ENCODE measurements around the gene CD2. TPM values are rescaled to one million over a fixed set of nuclear protein-coding genes. Genes with fewer than 3 reads are reported as not detected.

CD2 gene
- total RNA-seq, 1 experiment from 2014 or later = 0.10 TPM

DNA sequence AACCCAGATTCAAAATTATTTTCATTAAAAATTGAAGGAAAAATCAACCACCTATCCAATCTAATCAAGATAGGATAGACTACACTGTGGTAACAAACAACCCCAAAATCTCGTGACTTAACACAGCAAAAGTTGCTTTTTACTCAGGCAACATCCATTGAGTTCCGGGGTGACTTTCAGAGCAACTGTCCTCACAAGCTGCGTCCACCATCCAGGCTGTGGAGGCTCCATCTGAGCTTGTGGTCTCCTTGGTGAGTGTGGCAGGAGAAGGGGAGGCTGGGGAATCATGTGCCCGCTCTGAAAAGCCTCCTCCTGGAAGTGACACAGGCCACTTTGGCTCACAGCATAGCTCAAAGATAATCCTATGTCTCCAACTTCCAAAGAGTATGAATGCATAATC, 52.4 kb downstream of the CD2 start:
- POLR2A ChIA-PET = no interaction called here
- H3K27me3 ChIP-seq (ENCODE audit: control insufficient read depth, insufficient read depth, low read length) = no peaks in the 10 kb centered on the region
- no peak overlapping the region for H3K27ac ChIP-seq (ENCODE audit: low read length)
- DNase-seq (ENCODE audit: low read depth, low spot score) = no peak
- H3K9me3 ChIP-seq (ENCODE audit: control insufficient read depth, insufficient read depth, low read depth, low read length) = no peaks in the 10 kb centered on the region
- no peak for TF ChIP-seq TCF7L2 (IDR thresholded peaks at IDR 0.05; ENCODE audit: low read depth, low read length)
- TF ChIP-seq, protein P1, sequence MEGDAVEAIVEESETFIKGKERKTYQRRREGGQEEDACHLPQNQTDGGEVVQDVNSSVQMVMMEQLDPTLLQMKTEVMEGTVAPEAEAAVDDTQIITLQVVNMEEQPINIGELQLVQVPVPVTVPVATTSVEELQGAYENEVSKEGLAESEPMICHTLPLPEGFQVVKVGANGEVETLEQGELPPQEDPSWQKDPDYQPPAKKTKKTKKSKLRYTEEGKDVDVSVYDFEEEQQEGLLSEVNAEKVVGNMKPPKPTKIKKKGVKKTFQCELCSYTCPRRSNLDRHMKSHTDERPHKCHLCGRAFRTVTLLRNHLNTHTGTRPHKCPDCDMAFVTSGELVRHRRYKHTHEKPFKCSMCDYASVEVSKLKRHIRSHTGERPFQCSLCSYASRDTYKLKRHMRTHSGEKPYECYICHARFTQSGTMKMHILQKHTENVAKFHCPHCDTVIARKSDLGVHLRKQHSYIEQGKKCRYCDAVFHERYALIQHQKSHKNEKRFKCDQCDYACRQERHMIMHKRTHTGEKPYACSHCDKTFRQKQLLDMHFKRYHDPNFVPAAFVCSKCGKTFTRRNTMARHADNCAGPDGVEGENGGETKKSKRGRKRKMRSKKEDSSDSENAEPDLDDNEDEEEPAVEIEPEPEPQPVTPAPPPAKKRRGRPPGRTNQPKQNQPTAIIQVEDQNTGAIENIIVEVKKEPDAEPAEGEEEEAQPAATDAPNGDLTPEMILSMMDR (IDR thresholded peaks at IDR 0.05) = no peak
- TF ChIP-seq POLR2AphosphoS5 (IDR thresholded peaks at IDR 0.05; ENCODE audit: low read depth, low read length) = no peak
- TF ChIP-seq SIN3A (IDR thresholded peaks at IDR 0.05; ENCODE audit: borderline replicate concordance, insufficient read depth, low read depth, low read length) = no peak
- TF ChIP-seq, protein P2, sequence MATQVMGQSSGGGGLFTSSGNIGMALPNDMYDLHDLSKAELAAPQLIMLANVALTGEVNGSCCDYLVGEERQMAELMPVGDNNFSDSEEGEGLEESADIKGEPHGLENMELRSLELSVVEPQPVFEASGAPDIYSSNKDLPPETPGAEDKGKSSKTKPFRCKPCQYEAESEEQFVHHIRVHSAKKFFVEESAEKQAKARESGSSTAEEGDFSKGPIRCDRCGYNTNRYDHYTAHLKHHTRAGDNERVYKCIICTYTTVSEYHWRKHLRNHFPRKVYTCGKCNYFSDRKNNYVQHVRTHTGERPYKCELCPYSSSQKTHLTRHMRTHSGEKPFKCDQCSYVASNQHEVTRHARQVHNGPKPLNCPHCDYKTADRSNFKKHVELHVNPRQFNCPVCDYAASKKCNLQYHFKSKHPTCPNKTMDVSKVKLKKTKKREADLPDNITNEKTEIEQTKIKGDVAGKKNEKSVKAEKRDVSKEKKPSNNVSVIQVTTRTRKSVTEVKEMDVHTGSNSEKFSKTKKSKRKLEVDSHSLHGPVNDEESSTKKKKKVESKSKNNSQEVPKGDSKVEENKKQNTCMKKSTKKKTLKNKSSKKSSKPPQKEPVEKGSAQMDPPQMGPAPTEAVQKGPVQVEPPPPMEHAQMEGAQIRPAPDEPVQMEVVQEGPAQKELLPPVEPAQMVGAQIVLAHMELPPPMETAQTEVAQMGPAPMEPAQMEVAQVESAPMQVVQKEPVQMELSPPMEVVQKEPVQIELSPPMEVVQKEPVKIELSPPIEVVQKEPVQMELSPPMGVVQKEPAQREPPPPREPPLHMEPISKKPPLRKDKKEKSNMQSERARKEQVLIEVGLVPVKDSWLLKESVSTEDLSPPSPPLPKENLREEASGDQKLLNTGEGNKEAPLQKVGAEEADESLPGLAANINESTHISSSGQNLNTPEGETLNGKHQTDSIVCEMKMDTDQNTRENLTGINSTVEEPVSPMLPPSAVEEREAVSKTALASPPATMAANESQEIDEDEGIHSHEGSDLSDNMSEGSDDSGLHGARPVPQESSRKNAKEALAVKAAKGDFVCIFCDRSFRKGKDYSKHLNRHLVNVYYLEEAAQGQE (IDR thresholded peaks at IDR 0.05; ENCODE audit: insufficient read depth in 1 of 2, low read depth in 2 of 2, low read length in 1 of 2) = no peak
- no peak overlapping the region for H3K4me3 ChIP-seq (ENCODE audit: low read depth in 2 of 2, low read length in 2 of 2)
- no peaks in the 10 kb centered on the region for H3K36me3 ChIP-seq (ENCODE audit: control insufficient read depth, insufficient read depth, low read length)
- in situ Hi-C loops (cut with HindIII; ENCODE audit: low pct_unique_long_range_greater_than_20kb, low sequenced_read_pairs) = no loop called here
- H3K4me1 ChIP-seq (ENCODE audit: control insufficient read depth, insufficient read depth, low read length) = no peaks in the 10 kb centered on the region
- intact Hi-C loops (cut with micrococcal nuclease; ENCODE audit: unreplicated experiment) = no loop called here
- ATAC-seq = no peak
- no TSS peak for BruUV-seq (replicated peaks)
- CTCF ChIA-PET = no interaction called here

DNA sequence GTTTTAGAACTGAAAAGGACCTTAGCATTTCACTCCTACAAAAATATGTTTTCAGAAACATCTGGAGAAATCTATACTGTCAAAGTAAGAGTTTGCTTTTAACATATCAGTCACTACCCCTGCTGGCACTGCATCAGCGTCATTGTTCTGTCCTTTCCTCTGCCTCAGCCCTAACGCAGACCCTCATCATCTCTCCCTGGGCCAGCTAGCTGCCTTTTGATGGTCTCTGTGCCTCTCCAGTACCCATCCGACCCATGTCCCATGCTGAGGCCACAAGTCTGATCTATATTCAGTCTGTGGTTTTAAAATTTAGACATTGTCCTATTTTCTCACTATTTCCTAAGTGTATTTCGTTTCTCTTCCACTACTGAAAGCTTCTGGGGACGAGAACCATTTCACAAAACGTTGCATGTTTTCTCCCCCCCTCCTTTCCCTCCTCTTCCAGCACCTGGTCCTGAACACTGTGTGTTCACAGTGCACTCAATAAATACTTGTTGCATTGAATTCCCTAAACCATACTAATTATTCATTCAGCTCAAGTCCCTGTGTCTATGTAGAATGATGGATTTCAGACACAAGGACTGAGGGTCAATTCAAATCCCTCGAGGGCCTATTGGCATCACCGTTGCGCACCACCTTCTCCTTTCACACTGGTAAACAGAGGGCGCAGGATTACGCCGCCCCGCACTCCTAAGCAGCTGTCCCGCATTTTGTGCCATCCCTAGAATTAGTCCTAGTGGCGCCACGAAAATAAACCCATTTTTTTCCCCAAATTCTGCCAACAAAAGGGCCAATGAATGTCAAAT, 53.4 kb downstream of the CD2 start:
- no TSS peak for BruUV-seq (replicated peaks)
- ChIA-PET POLR2A (no interaction called here), CTCF (no interaction called here)
- H3K4me1 ChIP-seq (ENCODE audit: control insufficient read depth, insufficient read depth, low read length) = no peaks in the 10 kb centered on the region
- no peaks in the 10 kb centered on the region for H3K36me3 ChIP-seq (ENCODE audit: control insufficient read depth, insufficient read depth, low read length)
- no peaks in the 10 kb centered on the region for H3K27me3 ChIP-seq (ENCODE audit: control insufficient read depth, insufficient read depth, low read length)
- TF ChIP-seq SIN3A (IDR thresholded peaks at IDR 0.05; ENCODE audit: borderline replicate concordance, insufficient read depth, low read depth, low read length) (no peak), POLR2AphosphoS5 (IDR thresholded peaks at IDR 0.05; ENCODE audit: low read depth, low read length) (no peak), TCF7L2 (IDR thresholded peaks at IDR 0.05; ENCODE audit: low read depth, low read length) (no peak)
- TF ChIP-seq, protein P2 (IDR thresholded peaks at IDR 0.05; ENCODE audit: insufficient read depth in 1 of 2, low read depth in 2 of 2, low read length in 1 of 2) = no peak
- TF ChIP-seq, protein P1 (IDR thresholded peaks at IDR 0.05) = no peak
- H3K27ac ChIP-seq (ENCODE audit: low read length) = no peak overlapping the region
- no peaks in the 10 kb centered on the region for H3K9me3 ChIP-seq (ENCODE audit: control insufficient read depth, insufficient read depth, low read depth, low read length)
- H3K4me3 ChIP-seq (ENCODE audit: low read depth in 2 of 2, low read length in 2 of 2) = no peak overlapping the region
- in situ Hi-C loops (cut with HindIII; ENCODE audit: low pct_unique_long_range_greater_than_20kb, low sequenced_read_pairs) (no loop called here), intact Hi-C loops (cut with micrococcal nuclease; ENCODE audit: unreplicated experiment) (no loop called here)
- ATAC-seq = no peak
- no peak for DNase-seq (ENCODE audit: low read depth, low spot score)

Measured in Panc1 (cell line).